ENCODE results near the gene CD276. TPM values are rescaled to one million over a fixed set of nuclear protein-coding genes. Genes with fewer than 3 reads are reported as not detected.

CD276 gene
- total RNA-seq, 1 experiment from 2014 or later: 75.4 TPM

DNA sequence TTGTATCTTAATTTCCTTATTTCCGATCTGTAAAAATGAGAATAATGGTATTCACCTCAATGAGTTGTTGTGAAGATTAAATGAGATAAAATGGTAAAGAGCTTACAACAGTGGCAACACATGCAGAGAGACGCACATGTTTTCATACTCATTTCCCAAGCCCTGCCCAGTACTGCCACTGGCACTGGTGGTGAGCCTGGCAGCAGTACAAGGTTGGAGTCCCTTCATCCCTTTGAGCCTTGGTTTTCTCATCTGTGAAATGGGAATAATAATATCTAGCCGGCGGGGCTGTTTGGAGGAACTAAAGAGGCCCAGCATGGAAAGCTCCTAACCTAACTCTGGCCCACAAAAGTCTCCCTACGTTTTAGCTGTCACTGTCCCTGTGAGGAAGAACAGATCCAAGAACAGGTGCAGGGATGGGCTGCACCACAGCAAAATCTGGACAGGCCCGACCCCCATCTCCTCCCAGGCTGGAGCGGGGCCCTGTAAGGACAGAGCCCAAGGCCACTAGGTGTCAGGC, 866 bp upstream of the CD276 start:
- Histone ChIP-seq H3K4me1 (ENCODE audit: control insufficient read depth in 1 of 2, insufficient read depth in 2 of 2, low read length in 2 of 2) (peaks cover 21 to 49% of the 10 kb centered on the region in 2 experiments), H3K4me3 (replicated peaks in 1 of 2; ENCODE audit: low read depth in 1 of 2, low read length in 2 of 2) (peak overlapping the region; percentile 84 to 87), H2AFZ (ENCODE audit: low read depth, low read length, poor library complexity, severe bottlenecking) (peak overlapping the region; percentile 31), H3K27ac (ENCODE audit: low read depth, low read length) (peak overlapping the region; percentile 80), H3K9ac (ENCODE audit: low read length) (peak overlapping the region; percentile 85), H3K9me3 (ENCODE audit: control insufficient read depth in 1 of 2, insufficient read depth in 1 of 2, low read depth in 1 of 2, low read length in 2 of 2) (no peaks in the 10 kb centered on the region), H3K79me2 (ENCODE audit: insufficient read depth, low read length) (peaks cover 37% of the 10 kb centered on the region), H3K27me3 (ENCODE audit: insufficient read depth, low read length) (no peaks in the 10 kb centered on the region), H4K20me1 (ENCODE audit: insufficient read depth) (no peaks in the 10 kb centered on the region), H3K4me2 (ENCODE audit: low read length) (peak overlapping the region; percentile 96), H3K9me2 (ENCODE audit: insufficient read depth) (no peaks in the 10 kb centered on the region), H3K36me3 (ENCODE audit: control insufficient read depth in 1 of 2, insufficient read depth in 2 of 2, low read length in 2 of 2) (no peaks in the 10 kb centered on the region)
- intact Hi-C loops (cut with micrococcal nuclease): loop anchor here (1.0 kb wide), 1 partner anchor 47 kb away; no protein-coding TSS in a partner anchor
- no TSS peak for BruUV-seq (replicated peaks)
- POLR2A ChIA-PET: interaction anchor here (1.0 kb wide), 1 partner anchor 50 kb away, joined by 3 read pairs; no protein-coding TSS in a partner anchor
- ATAC-seq: peak; percentile 80
- RAD21 ChIA-PET (ENCODE audit: low non-redundant PET in 1 of 2, low total read pairs in 2 of 2, uncharacterized antibody in 2 of 2, unreplicated experiment in 2 of 2): no interaction called here
- peak in 2 of 3 experiments; percentile 51 to 62; a peak in 3 of 6 replicates for TF ChIP-seq CTCF (IDR thresholded peaks at IDR 0.05 in 2 of 3, conservative IDR thresholded peaks at IDR 0.05 in 1 of 3; ENCODE audit: borderline replicate concordance in 1 of 3, insufficient read depth in 1 of 3, low read depth in 2 of 3, low read length in 2 of 3)
- no peak for TF ChIP-seq ATF3 (IDR thresholded peaks at IDR 0.05)
- no peak for TF ChIP-seq JUND (IDR thresholded peaks at IDR 0.05)
- no peak for TF ChIP-seq FOSL1 (IDR thresholded peaks at IDR 0.05; ENCODE audit: low read depth)
- TF ChIP-seq ZFX (IDR thresholded peaks at IDR 0.05): no peak
- no peak for TF ChIP-seq EGR1 (IDR thresholded peaks at IDR 0.05; ENCODE audit: low read depth)
- no peak for DNase-seq (ENCODE audit: low read depth, low spot score)
- CTCF ChIA-PET: interaction anchor here (0.8 to 1.2 kb wide), 3 partner anchors 12 to 123 kb away, joined by 3 to 5 read pairs (median 3); no protein-coding TSS in a partner anchor

Data from HCT116 (cell line).